Measurements from ENCODE around the gene CCL16. TPM values are rescaled to one million over a fixed set of nuclear protein-coding genes. Genes with fewer than 3 reads are reported as not detected.

The CCL16 gene
- polyA plus RNA-seq, 1 experiment, result not detected

GRCh38 chr17:35969558-35970380 lies 11.5 kb downstream of the CCL16 start:
- POLR2A ChIA-PET, result no interaction called here

GRCh38 chr17:35968520-35969054 lies 12.7 kb downstream of the CCL16 start:
- ChIA-PET POLR2A (no interaction called here), CTCF (interaction anchor here (0.8 to 3.9 kb wide), 8 partner anchors 10 to 180 kb away, joined by 3 to 16 read pairs (median 5); no protein-coding TSS in a partner anchor)
- no peak for TF ChIP-seq CTCF (IDR thresholded peaks at IDR 0.05; ENCODE audit: insufficient read depth, low read depth, low read length)
- no peak overlapping the region for H3K4me3 ChIP-seq (ENCODE audit: low read depth, low read length)
- H3K27me3 ChIP-seq (ENCODE audit: control insufficient read depth, insufficient read depth, low read length), result peaks cover 2% of the 10 kb centered on the region
- DNase-seq (ENCODE audit: low read depth), result no peak
- H3K36me3 ChIP-seq (ENCODE audit: control insufficient read depth, insufficient read depth, low read length), result no peaks in the 10 kb centered on the region

More at GRCh38 chr17:35969558-35970380, 11.5 kb downstream of the CCL16 start:
- peak; percentile 10 for DNase-seq (ENCODE audit: low read depth)
- no peaks in the 10 kb centered on the region for H3K36me3 ChIP-seq (ENCODE audit: control insufficient read depth, insufficient read depth, low read length)
- H3K4me3 ChIP-seq (ENCODE audit: low read depth, low read length), result no peak overlapping the region
- peak; percentile 78 for TF ChIP-seq CTCF (IDR thresholded peaks at IDR 0.05; ENCODE audit: insufficient read depth, low read depth, low read length)
- peaks cover 2% of the 10 kb centered on the region for H3K27me3 ChIP-seq (ENCODE audit: control insufficient read depth, insufficient read depth, low read length)
- CTCF ChIA-PET, result interaction anchor here (0.7 to 3.9 kb wide), 21 partner anchors 8 to 1406 kb away, joined by 3 to 16 read pairs (median 4); partner anchors contain the start of gene RDM1

GRCh38 chr17:35965272-35965671 lies 16.0 kb downstream of the CCL16 start:
- no peaks in the 10 kb centered on the region; the same call in 1 of the 2 replicates for H3K27me3 ChIP-seq (ENCODE audit: control insufficient read depth, insufficient read depth, low read length)
- CTCF ChIA-PET, result interaction anchor here (1.0 to 1.2 kb wide), 2 partner anchors 17 to 167 kb away, joined by 3 read pairs; no protein-coding TSS in a partner anchor
- TF ChIP-seq CTCF (IDR thresholded peaks at IDR 0.05; ENCODE audit: insufficient read depth, low read depth, low read length), result no peak
- H3K36me3 ChIP-seq (ENCODE audit: control insufficient read depth, insufficient read depth, low read length), result no peaks in the 10 kb centered on the region
- no peak overlapping the region for H3K4me3 ChIP-seq (ENCODE audit: low read depth, low read length)
- DNase-seq (ENCODE audit: low read depth), result no peak
- POLR2A ChIA-PET, result no interaction called here

- ChIA-PET POLR2A (no interaction called here), CTCF (interaction anchor here (1.0 kb wide), 1 partner anchor 15 kb away, joined by 3 read pairs; no protein-coding TSS in a partner anchor)
- H3K27me3 ChIP-seq (ENCODE audit: control insufficient read depth, insufficient read depth, low read length), result no peaks in the 10 kb centered on the region; the same call in 1 of the 2 replicates
- no peaks in the 10 kb centered on the region for H3K36me3 ChIP-seq (ENCODE audit: control insufficient read depth, insufficient read depth, low read length)
- no peak for DNase-seq (ENCODE audit: low read depth)
- TF ChIP-seq CTCF (IDR thresholded peaks at IDR 0.05; ENCODE audit: insufficient read depth, low read depth, low read length), result no peak
- no peak overlapping the region for H3K4me3 ChIP-seq (ENCODE audit: low read depth, low read length)
Measured at GRCh38 chr17:35963663-35964062, 17.6 kb downstream of the CCL16 start.

GRCh38 chr17:35953720-35954119 lies 27.6 kb downstream of the CCL16 start:
- no peaks in the 10 kb centered on the region for H3K36me3 ChIP-seq (ENCODE audit: control insufficient read depth, insufficient read depth, low read length)
- no peaks in the 10 kb centered on the region; the same call in 1 of the 2 replicates for H3K27me3 ChIP-seq (ENCODE audit: control insufficient read depth, insufficient read depth, low read length)
- TF ChIP-seq CTCF (IDR thresholded peaks at IDR 0.05; ENCODE audit: insufficient read depth, low read depth, low read length), result no peak
- ChIA-PET POLR2A (no interaction called here), CTCF (interaction anchor here (0.8 kb wide), 1 partner anchor 195 kb away, joined by 3 read pairs; no protein-coding TSS in a partner anchor)
- no peak overlapping the region for H3K4me3 ChIP-seq (ENCODE audit: low read depth, low read length)
- DNase-seq (ENCODE audit: low read depth), result no peak
